HL-60 (cell line): ENCODE data around the gene INPP5K.

Experiments used
- DNase-seq, 2 experiments: peaks; one replicate each; pipeline ENCODE4 v3.0.0-alpha.2; 2010 to 2020; ENCODE audit warnings: low read depth in 1 of 2, low spot score in 1 of 2
- H3K27ac ChIP-seq: fragments of 250-450 bp; sonication (Bioruptor Pico); replicated peaks from 2 replicates; pipeline ENCODE4 v1.5.1; 2020; ENCODE audit warnings: mild to moderate bottlenecking, moderate library complexity
- H3K27me3 ChIP-seq: fragments of 250-450 bp; sonication (Bioruptor Pico); 2 replicates; pipeline ENCODE4 v1.5.1; 2021; ENCODE audit warnings: mild to moderate bottlenecking, moderate library complexity; ENCODE audit not compliant: insufficient read depth, poor library complexity, severe bottlenecking
- H3K4me3 ChIP-seq: replicated peaks from 2 replicates; pipeline ENCODE4 v1.5.1; 2011; ENCODE audit warnings: mild to moderate bottlenecking, control low read depth, low read length; ENCODE audit not compliant: insufficient read depth
- CTCF ChIP-seq: IDR thresholded peaks from one replicate; pipeline ENCODE4 v1.5.1; 2011; ENCODE audit warnings: low read length, control low read depth, inconsistent platforms; ENCODE audit not compliant: insufficient read depth
- GABPA ChIP-seq: IDR thresholded peaks from 2 replicates; pipeline ENCODE4 v1.6.1; 2012; ENCODE audit warnings: low read depth
- POLR2AphosphoS5 ChIP-seq: IDR thresholded peaks from 2 replicates; pipeline ENCODE4 v1.6.1; 2012; ENCODE audit warnings: low read depth
- REST ChIP-seq: IDR thresholded peaks from 2 replicates; pipeline ENCODE4 v1.6.1; 2012; ENCODE audit warnings: low read depth; ENCODE audit not compliant: insufficient replicate concordance
- SPI1 ChIP-seq: IDR thresholded peaks from 2 replicates; pipeline ENCODE4 v1.6.1; 2012; ENCODE audit warnings: low read depth, mild to moderate bottlenecking, borderline replicate concordance

The INPP5K gene

GRCh38 chr17:1474402-1475189 lies 41.8 kb downstream of the INPP5K start:
- no peak overlapping the region for H3K4me3 ChIP-seq
- TF ChIP-seq CTCF, result no peak
- TF ChIP-seq SPI1, result no peak
- no peak for TF ChIP-seq GABPA
- no peak for TF ChIP-seq POLR2AphosphoS5
- TF ChIP-seq REST, result no peak
- no peaks in the 10 kb centered on the region for H3K27me3 ChIP-seq
- no peak overlapping the region for H3K27ac ChIP-seq
- no peak for DNase-seq

- Histone ChIP-seq H3K4me3 (no peak overlapping the region), H3K27ac (no peak overlapping the region), H3K27me3 (no peaks in the 10 kb centered on the region)
- DNase-seq, result no peak
- TF ChIP-seq REST, result no peak
- TF ChIP-seq POLR2AphosphoS5, result no peak
Observed at GRCh38 chr17:1473841-1474240, 42.6 kb downstream of the INPP5K start.

- H3K4me3 ChIP-seq, result no peak overlapping the region
- H3K27me3 ChIP-seq, result no peaks in the 10 kb centered on the region
- no peak for TF ChIP-seq GABPA
- TF ChIP-seq SPI1, result no peak
- no peak for TF ChIP-seq POLR2AphosphoS5
- TF ChIP-seq REST, result no peak
- TF ChIP-seq CTCF, result no peak
- H3K27ac ChIP-seq, result no peak overlapping the region
- no peak for DNase-seq
Observed at GRCh38 chr17:1473170-1473569, 43.2 kb downstream of the INPP5K start.
